ENCODE measurements around the gene CDH11. TPM values are rescaled to one million over a fixed set of nuclear protein-coding genes. Genes with fewer than 3 reads are reported as not detected.
A peak's percentile ranks its signal among the peaks of the same experiment; 100 is the strongest.

Gene CDH11
- total and polyA plus RNA-seq, 5 experiments from 2014 or later = not detected

DNA sequence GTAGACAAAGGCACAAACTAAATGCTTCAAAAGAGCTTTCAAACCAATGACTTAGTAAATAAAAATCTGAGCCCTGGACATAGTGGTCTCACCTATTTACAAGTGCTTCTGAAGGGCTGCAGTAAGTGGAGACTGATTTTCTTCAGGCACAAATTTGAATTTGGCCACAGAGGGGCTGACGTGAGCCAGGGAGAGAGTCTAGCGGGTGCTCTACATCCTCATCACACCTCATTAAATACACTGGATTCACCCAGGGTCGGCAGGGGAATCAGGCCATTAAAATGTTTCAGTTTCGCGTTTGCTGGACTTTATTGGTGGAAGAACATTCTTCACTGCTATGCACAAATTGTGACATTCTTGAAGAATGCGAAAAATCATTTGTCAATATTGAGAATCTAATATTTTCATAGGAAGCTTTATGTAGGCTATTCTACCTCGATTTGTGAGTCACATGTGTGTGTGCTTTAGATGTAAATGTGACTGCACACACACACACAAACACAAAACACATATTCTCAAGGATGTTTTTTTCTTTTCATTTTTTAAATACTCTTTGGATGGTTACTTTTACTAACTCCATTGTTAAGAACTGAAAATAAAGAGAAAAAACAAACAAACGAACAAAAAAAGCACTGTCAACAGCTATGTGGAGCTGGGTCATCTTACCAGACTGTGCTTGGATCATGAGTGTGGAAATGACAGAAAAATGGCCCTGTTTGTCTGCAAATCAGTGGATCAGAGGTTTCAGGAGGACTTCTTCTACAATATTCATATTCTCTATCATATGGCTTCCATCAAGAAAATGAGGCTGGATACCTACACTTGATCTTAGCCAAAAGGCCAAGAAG, 58.9 kb downstream of the CDH11 start:
- Mint-ChIP-seq H3K36me3 (no peaks in the 10 kb centered on the region), H3K27ac (no peak overlapping the region), H3K4me3 (no peak overlapping the region), H3K4me1 (peaks cover 0 to 1% (median 0%) of the 10 kb centered on the region in 4 donors), H3K9me3 (peaks cover 0 to 19% (median 7%) of the 10 kb centered on the region in 9 donors), H3K27me3 (peaks cover 0 to 5% (median 0%) of the 10 kb centered on the region in 5 donors)
- POLR2A ChIA-PET = no interaction called here
- DNase-seq (no peak), ATAC-seq (no peak)

DNA sequence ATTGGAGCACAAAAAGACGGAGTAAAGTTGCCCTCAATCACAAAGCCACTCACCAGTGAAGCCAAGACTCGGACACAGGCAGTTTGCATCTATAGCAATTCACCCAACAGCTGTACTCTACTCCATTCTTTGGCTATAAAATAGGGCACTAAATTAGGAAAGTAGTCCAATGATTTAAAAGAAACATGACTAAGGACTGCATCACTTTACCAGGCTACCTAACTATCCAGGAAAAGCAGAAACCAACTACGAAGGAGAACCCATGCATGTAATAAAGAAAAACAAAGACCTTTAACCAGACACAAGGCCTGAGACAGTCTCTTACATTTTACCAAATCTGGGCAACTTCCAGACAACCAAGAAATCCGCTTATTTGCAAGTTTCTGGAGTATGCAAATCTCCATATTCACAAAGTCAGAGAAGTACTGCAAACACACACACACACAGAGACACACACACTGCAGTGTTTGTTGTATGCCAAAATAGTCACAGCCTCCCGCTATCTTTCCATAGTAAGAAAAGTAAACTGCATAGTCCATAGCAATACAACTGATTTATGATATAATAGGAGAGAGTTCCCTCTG, 59.8 kb downstream of the CDH11 start:
- Mint-ChIP-seq H3K4me1 (peaks cover 0 to 1% (median 0%) of the 10 kb centered on the region in 4 donors), H3K36me3 (peaks cover 0 to 5% (median 0%) of the 10 kb centered on the region in 3 donors), H3K4me3 (no peak overlapping the region), H3K9me3 (peaks cover 0 to 14% (median 8%) of the 10 kb centered on the region in 9 donors), H3K27me3 (peaks cover 0 to 5% (median 0%) of the 10 kb centered on the region in 5 donors), H3K27ac (no peak overlapping the region)
- POLR2A ChIA-PET = no interaction called here
- ATAC-seq (no peak), DNase-seq (no peak)

DNA sequence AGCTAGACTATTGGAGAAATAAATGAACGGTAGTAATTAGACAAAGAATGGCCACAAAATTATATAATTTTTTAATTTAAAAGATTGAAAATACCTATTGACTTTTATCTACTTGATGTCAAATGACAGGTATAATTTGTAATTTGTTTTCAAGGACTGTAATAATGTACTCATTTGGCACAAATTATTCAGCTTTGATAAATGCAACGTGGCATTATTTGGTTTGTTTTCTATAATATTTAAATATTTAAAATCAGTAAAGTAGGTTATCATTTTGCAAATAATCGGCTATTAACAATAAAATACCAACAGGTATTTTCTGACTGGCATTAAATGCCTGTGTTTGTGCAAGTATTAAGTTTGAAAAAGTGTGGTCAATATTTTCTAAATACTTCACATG, 60.6 kb downstream of the CDH11 start:
- peaks cover 0 to 6% (median 0%) of the 10 kb centered on the region in 3 donors for H3K36me3 Mint-ChIP-seq
- ATAC-seq (no peak), DNase-seq (no peak)
- POLR2A ChIA-PET = no interaction called here
- peaks cover 0 to 1% (median 0%) of the 10 kb centered on the region in 4 donors for H3K4me1 Mint-ChIP-seq
- H3K9me3 Mint-ChIP-seq = peaks cover 0 to 11% (median 6%) of the 10 kb centered on the region in 9 donors
- H3K27me3 Mint-ChIP-seq = peaks cover 0 to 4% (median 0%) of the 10 kb centered on the region in 5 donors
- H3K4me3 Mint-ChIP-seq = no peak overlapping the region
- H3K27ac Mint-ChIP-seq = no peak overlapping the region

DNA sequence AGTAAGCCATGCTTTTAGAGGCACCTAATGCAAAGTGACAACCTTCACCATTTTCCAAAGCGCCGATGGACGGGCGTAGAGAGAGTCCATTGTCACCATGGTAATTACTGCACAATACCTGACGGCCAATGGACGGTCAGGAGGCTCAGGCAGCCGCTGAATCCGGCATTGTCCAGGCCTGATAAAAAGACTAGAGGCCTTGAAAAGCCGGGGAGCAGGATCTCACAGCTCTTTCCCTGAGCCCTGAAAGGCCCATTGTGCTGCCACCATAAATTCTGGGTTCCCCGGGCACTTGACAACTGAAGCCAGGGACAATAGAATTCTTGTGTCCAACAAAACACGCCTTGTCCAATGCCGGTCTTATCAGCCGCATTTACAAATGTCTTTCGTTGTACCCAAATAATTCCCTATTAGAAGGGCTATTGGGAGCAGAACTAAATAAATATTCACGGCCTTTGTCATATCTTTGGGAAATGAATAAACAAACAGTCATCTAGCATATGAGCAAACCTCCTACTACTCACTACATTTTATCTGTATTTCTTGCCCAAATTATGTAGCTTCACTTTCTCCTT, 62.4 kb downstream of the CDH11 start:
- no peak overlapping the region for H3K4me3 Mint-ChIP-seq
- H3K36me3 Mint-ChIP-seq = peaks cover 0 to 6% (median 0%) of the 10 kb centered on the region in 3 donors
- H3K27me3 Mint-ChIP-seq = peaks cover 0 to 4% (median 0%) of the 10 kb centered on the region in 5 donors
- no peak overlapping the region for H3K27ac Mint-ChIP-seq
- POLR2A ChIA-PET = no interaction called here
- peaks cover 0 to 11% (median 2%) of the 10 kb centered on the region in 9 donors for H3K9me3 Mint-ChIP-seq
- no peak for ATAC-seq
- no peak for DNase-seq
- H3K4me1 Mint-ChIP-seq = no peaks in the 10 kb centered on the region

DNA sequence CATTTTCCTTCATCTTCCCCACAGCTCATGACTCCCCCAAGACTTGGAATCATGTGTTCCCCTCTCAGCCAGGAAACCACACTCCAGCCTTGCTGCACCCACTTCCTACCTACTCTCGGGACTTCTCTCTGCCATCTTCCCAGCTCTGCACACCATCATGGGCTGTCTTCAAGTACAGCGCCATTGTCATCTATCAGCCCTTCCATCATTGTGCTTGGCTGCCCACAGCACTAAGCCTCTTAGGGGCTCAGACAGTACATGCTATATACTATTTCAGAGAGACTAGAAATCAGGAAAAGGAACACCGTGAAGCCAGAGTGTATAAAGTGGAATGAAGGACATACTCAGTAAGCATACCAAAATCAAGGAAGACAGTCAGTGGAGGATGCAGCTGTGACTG, 64.7 kb downstream of the CDH11 start:
- Mint-ChIP-seq H3K36me3 (peaks cover 0 to 6% (median 0%) of the 10 kb centered on the region in 3 donors), H3K27me3 (peaks cover 0 to 4% (median 0%) of the 10 kb centered on the region in 5 donors), H3K9me3 (peaks cover 0 to 30% (median 10%) of the 10 kb centered on the region in 9 donors), H3K4me3 (no peak overlapping the region), H3K27ac (no peak overlapping the region), H3K4me1 (no peaks in the 10 kb centered on the region)
- POLR2A ChIA-PET = no interaction called here
- DNase-seq (no peak), ATAC-seq (no peak)

DNA sequence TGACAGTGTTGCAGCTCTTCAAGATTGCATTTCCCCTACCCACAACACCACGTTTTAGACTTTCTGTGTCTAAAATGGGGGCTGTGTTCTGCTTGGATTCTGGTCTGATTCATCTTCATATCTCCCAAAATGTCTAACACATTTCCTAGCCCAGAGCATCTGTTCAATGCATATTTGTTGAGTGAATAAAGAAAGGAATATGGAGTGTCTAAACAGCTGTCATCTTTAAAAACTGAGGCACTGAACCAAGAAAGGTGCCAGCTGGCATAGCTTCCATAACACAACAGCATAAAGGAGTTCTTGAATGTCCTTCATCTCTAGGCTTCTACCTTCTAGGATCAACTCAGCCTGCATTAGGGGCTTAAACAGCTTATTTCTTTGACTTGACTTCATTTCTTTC, 67.4 kb downstream of the CDH11 start:
- peaks cover 0 to 6% (median 0%) of the 10 kb centered on the region in 3 donors for H3K36me3 Mint-ChIP-seq
- DNase-seq (no peak), ATAC-seq (no peak)
- H3K27ac Mint-ChIP-seq = no peak overlapping the region
- peaks cover 0 to 4% (median 0%) of the 10 kb centered on the region in 5 donors for H3K27me3 Mint-ChIP-seq
- POLR2A ChIA-PET = no interaction called here
- H3K4me3 Mint-ChIP-seq = no peak overlapping the region
- H3K9me3 Mint-ChIP-seq = peaks cover 0 to 31% (median 12%) of the 10 kb centered on the region in 9 donors
- H3K4me1 Mint-ChIP-seq = no peaks in the 10 kb centered on the region

DNA sequence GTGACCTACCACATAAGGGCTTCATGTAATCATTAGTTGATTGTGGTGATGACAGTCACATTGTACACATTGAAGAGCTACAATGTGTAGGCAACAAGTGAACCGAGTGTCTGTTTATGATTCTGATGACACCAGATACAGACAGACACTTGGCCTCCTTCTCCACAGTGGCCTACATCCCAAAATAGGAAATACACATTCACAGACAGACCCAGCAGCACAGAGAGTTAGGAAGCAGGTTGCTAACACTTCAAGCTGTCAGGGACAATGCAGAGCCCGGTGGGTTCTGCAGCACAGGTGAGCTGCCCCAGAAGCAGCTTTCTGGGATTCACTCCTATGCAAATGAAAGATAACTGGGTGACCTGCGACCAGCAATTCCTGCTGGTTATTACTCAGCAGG, 72.2 kb downstream of the CDH11 start:
- no peaks in the 10 kb centered on the region for H3K4me1 Mint-ChIP-seq
- no peaks in the 10 kb centered on the region for H3K36me3 Mint-ChIP-seq
- peaks cover 0 to 30% (median 9%) of the 10 kb centered on the region in 9 donors for H3K9me3 Mint-ChIP-seq
- H3K27ac Mint-ChIP-seq = no peak overlapping the region
- no peak for ATAC-seq
- POLR2A ChIA-PET = no interaction called here
- no peaks in the 10 kb centered on the region for H3K27me3 Mint-ChIP-seq
- no peak overlapping the region for H3K4me3 Mint-ChIP-seq
- no peak for DNase-seq

DNA sequence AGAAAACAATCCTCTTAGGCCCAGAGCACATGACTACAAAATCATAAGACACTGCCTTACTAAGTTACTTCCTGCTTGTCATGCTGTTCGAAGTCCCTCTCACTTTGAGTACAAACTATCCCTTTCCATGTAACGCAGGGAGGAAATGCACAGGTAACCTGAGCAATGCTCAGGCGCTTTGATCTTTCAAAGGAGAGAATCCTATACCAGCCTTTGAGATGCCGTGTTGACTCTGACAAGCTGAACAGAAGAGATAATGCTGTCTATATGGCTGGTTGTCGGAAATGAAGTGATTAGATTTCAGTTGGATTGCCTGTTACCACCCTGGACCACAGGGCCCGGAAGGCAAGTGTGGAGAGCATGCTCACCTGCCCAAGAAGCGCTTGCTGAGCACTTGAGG, 75.9 kb downstream of the CDH11 start:
- Mint-ChIP-seq H3K4me1 (no peaks in the 10 kb centered on the region), H3K27ac (no peak overlapping the region), H3K9me3 (peaks cover 0 to 36% (median 8%) of the 10 kb centered on the region in 9 donors), H3K36me3 (peaks cover 0 to 8% (median 0%) of the 10 kb centered on the region in 3 donors), H3K27me3 (no peaks in the 10 kb centered on the region), H3K4me3 (no peak overlapping the region)
- DNase-seq (no peak), ATAC-seq (no peak)
- POLR2A ChIA-PET = no interaction called here

DNA sequence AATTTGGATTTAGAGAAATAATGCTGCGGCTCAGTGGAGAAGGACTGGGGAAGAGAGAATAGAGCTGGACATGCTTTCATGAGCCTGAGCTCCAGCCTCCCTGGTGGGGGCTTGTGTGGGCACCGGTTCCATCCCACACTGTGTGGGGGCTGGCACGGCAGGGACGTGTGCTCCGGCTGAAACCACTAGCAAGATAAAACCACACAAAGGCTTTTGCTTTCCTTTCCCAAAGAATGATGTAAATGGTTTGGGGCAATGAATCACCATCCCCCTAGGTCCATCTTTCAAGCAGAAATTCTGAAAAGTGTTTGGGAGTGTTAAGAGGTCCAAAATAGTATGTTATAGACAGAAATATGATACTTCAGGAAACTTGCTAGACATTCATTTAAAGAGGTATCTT, 77.0 kb downstream of the CDH11 start:
- H3K27ac Mint-ChIP-seq = no peak overlapping the region
- peaks cover 0 to 40% (median 9%) of the 10 kb centered on the region in 9 donors for H3K9me3 Mint-ChIP-seq
- H3K4me3 Mint-ChIP-seq = no peak overlapping the region
- H3K27me3 Mint-ChIP-seq = no peaks in the 10 kb centered on the region
- POLR2A ChIA-PET = no interaction called here
- ATAC-seq (no peak), DNase-seq (no peak)
- H3K4me1 Mint-ChIP-seq = no peaks in the 10 kb centered on the region
- peaks cover 0 to 8% (median 0%) of the 10 kb centered on the region in 3 donors for H3K36me3 Mint-ChIP-seq

DNA sequence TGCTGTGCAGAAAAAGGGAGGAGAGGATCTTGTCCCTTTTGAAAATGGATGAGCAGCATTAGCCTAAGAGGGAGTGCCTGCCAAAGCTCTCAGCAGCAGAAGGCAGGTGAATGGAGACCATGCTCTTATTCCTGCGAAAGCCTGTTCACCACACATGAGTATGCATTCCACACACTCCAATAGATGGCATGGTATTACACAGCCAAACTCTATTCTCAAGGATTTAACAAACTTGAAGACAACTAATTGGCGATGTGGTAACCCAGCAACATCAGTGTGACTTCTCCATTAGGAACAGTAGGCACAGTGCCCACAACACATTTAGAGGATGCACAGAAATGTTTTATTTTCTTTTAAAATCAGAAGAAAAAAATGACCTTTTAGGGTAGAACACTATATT, 77.8 kb downstream of the CDH11 start:
- no peaks in the 10 kb centered on the region for H3K4me1 Mint-ChIP-seq
- H3K4me3 Mint-ChIP-seq = peak overlapping the region in 1 of 10 donors; percentile 22
- H3K9me3 Mint-ChIP-seq = peaks cover 0 to 40% (median 9%) of the 10 kb centered on the region in 9 donors
- H3K36me3 Mint-ChIP-seq = peaks cover 0 to 8% (median 0%) of the 10 kb centered on the region in 3 donors
- ATAC-seq = no peak
- no peak for DNase-seq
- POLR2A ChIA-PET = no interaction called here
- H3K27me3 Mint-ChIP-seq = no peaks in the 10 kb centered on the region
- no peak overlapping the region for H3K27ac Mint-ChIP-seq

DNA sequence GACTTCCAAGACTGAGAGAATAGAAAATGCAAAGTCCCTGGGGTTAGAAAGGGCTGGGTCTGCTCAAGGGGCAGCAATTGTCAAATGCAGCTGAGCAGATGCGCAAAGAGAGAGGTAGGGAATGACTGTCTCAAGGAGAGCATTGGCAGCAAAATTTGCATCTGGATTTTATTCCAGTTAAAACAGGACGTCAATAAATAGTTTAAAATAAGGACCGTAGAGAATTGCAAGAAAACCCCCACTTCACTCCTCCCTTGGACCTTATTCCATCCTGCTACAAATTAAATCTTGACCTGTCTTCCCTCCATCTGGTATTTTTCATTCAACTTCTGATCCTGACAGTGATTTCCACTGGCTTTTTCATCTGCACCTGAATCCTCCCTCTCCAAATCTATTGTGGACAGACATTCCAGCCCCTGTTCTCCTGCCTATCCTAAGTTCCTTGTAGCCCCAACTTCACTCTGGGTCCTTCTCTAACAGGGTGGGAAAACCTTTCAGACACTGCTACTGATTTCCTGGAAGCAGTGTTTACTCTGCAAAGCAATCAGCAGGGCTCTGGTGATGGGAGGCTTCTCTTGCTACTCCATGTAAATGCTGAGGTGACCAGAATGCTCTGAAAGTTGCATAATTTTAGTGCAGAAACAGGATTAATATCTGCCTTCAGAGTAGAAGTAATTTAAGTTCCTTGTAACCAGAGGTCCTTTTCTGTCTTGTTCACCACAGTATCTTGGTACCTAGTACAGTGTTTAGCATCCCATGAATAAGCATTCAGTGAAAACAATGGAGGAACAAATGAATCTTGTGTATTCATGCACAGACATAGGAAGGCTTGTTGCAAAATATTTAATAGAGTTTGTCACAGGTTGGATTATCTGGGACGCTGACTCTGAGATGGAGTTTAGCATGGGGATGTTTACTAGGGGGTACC, 79.2 kb downstream of the CDH11 start:
- peaks cover 0 to 31% (median 11%) of the 10 kb centered on the region in 9 donors for H3K9me3 Mint-ChIP-seq
- H3K4me1 Mint-ChIP-seq = no peaks in the 10 kb centered on the region
- H3K27ac Mint-ChIP-seq = no peak overlapping the region
- no peak overlapping the region for H3K4me3 Mint-ChIP-seq
- DNase-seq (no peak), ATAC-seq (no peak)
- POLR2A ChIA-PET = no interaction called here
- H3K27me3 Mint-ChIP-seq = no peaks in the 10 kb centered on the region
- H3K36me3 Mint-ChIP-seq = peaks cover 0 to 8% (median 0%) of the 10 kb centered on the region in 3 donors

DNA sequence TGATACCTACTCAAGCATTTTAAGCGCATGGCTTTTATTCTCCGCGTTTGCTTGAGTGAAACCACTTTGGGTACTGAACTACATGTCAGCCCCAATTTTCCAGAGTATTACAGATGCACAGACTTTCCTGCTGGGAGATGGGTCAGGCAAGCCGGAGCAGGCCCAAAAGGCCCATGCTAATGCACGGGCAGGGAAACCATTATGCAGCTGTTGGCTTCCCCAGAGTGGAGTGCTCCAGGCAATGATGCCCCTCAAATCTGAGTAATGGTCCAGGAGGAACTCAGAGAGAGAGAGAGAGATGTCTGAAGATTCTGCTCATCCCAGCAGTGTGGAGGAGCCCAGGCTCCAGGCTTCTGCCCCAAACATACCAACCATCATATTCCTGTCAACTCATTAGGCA, 80.2 kb downstream of the CDH11 start:
- no peak for ATAC-seq
- Mint-ChIP-seq H3K27me3 (no peaks in the 10 kb centered on the region), H3K36me3 (peaks cover 0 to 8% (median 0%) of the 10 kb centered on the region in 3 donors), H3K4me1 (no peaks in the 10 kb centered on the region), H3K4me3 (no peak overlapping the region), H3K9me3 (peaks cover 0 to 29% (median 11%) of the 10 kb centered on the region in 9 donors), H3K27ac (no peak overlapping the region)
- no peak for DNase-seq
- POLR2A ChIA-PET = no interaction called here

All from naive thymus-derived CD8-positive, alpha-beta T cell (primary cell).